ENCODE measurements around the gene WBP2.

GRCh38 chr17:75834928-75835653 is 20.0 kb downstream of the WBP2 start:
- TF ChIP-seq CTCF (optimal IDR thresholded peaks at IDR 0.05 in 1 of 3, IDR thresholded peaks at IDR 0.05 in 1 of 3, conservative IDR thresholded peaks at IDR 0.05 in 1 of 3; ENCODE audit: extremely low read depth in 1 of 3, insufficient read depth in 2 of 3, low read length in 3 of 3) (no peak), EZH2 (IDR thresholded peaks at IDR 0.05; ENCODE audit: low read length) (no peak)

Data from keratinocyte (primary cell).